ENCODE data around the gene MSRB1.
"Not testable (repeated sequence)": the region's sequence is repeated elsewhere in the genome, so short reads cannot be mapped to it uniquely, and the experiment has no call there.

The MSRB1 gene

GRCh38 chr16:1923299-1924034 is 19.5 kb downstream of the MSRB1 start:
- Mint-ChIP-seq H3K36me3 (ENCODE audit: low read depth) (no peaks in the 10 kb centered on the region), H3K27ac (no peak overlapping the region), H3K9me3 (no peaks in the 10 kb centered on the region), H3K4me1 (peaks cover 2% of the 10 kb centered on the region), H3K4me3 (no peak overlapping the region), H3K27me3 (peaks cover 45% of the 10 kb centered on the region)
- DNase-seq (peak; percentile 42), ATAC-seq (no peak)

- Mint-ChIP-seq H3K36me3 (ENCODE audit: low read depth) (no peaks in the 10 kb centered on the region), H3K4me1 (no peaks in the 10 kb centered on the region), H3K27ac (no peak overlapping the region), H3K9me3 (no peaks in the 10 kb centered on the region), H3K27me3 (peaks cover 47% of the 10 kb centered on the region), H3K4me3 (no peak overlapping the region)
- DNase-seq (no peak), ATAC-seq (no peak)
These were observed 20.6 kb downstream of the MSRB1 start for GRCh38 chr16:1922357-1922756.

GRCh38 chr16:1920727-1921171 is 22.2 kb downstream of the MSRB1 start:
- ATAC-seq: no peak
- H3K27me3 Mint-ChIP-seq: peaks cover 60% of the 10 kb centered on the region
- no peaks in the 10 kb centered on the region for H3K36me3 Mint-ChIP-seq (ENCODE audit: low read depth)
- no peaks in the 10 kb centered on the region for H3K9me3 Mint-ChIP-seq
- H3K4me3 Mint-ChIP-seq: no peak overlapping the region
- peak; percentile 25 for DNase-seq
- no peak overlapping the region for H3K27ac Mint-ChIP-seq
- no peaks in the 10 kb centered on the region for H3K4me1 Mint-ChIP-seq

GRCh38 chr16:1920122-1920521 is 22.9 kb downstream of the MSRB1 start:
- peaks cover 66% of the 10 kb centered on the region for H3K27me3 Mint-ChIP-seq
- not testable (repeated sequence) for H3K4me3 Mint-ChIP-seq; H3K27ac Mint-ChIP-seq; H3K36me3 Mint-ChIP-seq (ENCODE audit: low read depth); ATAC-seq; H3K4me1 Mint-ChIP-seq; H3K9me3 Mint-ChIP-seq; DNase-seq

GRCh38 chr16:1919327-1919998 is 23.5 kb downstream of the MSRB1 start:
- Mint-ChIP-seq H3K4me3 (no peak overlapping the region), H3K9me3 (no peaks in the 10 kb centered on the region), H3K27ac (no peak overlapping the region), H3K27me3 (peaks cover 65% of the 10 kb centered on the region), H3K36me3 (ENCODE audit: low read depth) (no peaks in the 10 kb centered on the region), H3K4me1 (no peaks in the 10 kb centered on the region)
- no peak for DNase-seq
- ATAC-seq: no peak

- Mint-ChIP-seq H3K27ac (no peak within 1 kb of the TSS), H3K36me3 (ENCODE audit: low read depth) (no peaks in the 10 kb centered on the region), H3K27me3 (peaks cover 65% of the 10 kb centered on the region), H3K4me3 (no peak within 1 kb of the TSS), H3K4me1 (no peaks in the 10 kb centered on the region), H3K9me3 (no peaks in the 10 kb centered on the region)
- no peak for DNase-seq
- no peak for ATAC-seq
These were observed 24.4 kb downstream of the MSRB1 start, which contains the start of gene HS3ST6 for GRCh38 chr16:1918351-1919326. HS3ST6 (minus strand) TSS chr16:1918415; CDS start chr16:1918323, 92 bp downstream.

GRCh38 chr16:1917665-1918350 is 25.2 kb downstream of the MSRB1 start:
- Mint-ChIP-seq H3K4me1 (no peaks in the 10 kb centered on the region), H3K4me3 (no peak overlapping the region), H3K27ac (no peak overlapping the region), H3K36me3 (ENCODE audit: low read depth) (no peaks in the 10 kb centered on the region), H3K9me3 (no peaks in the 10 kb centered on the region), H3K27me3 (peaks cover 57% of the 10 kb centered on the region)
- DNase-seq: no peak
- no peak for ATAC-seq

- Mint-ChIP-seq H3K36me3 (ENCODE audit: low read depth) (no peaks in the 10 kb centered on the region), H3K27ac (no peak overlapping the region), H3K4me1 (no peaks in the 10 kb centered on the region), H3K4me3 (no peak overlapping the region), H3K9me3 (no peaks in the 10 kb centered on the region), H3K27me3 (peaks cover 51% of the 10 kb centered on the region)
- no peak for ATAC-seq
- no peak for DNase-seq
These were observed 25.8 kb downstream of the MSRB1 start for GRCh38 chr16:1917056-1917664.

GRCh38 chr16:1916640-1916990 is 26.4 kb downstream of the MSRB1 start:
- H3K27me3 Mint-ChIP-seq: peaks cover 47% of the 10 kb centered on the region

GRCh38 chr16:1915732-1916639 is 27.0 kb downstream of the MSRB1 start:
- ATAC-seq: no peak
- H3K4me1 Mint-ChIP-seq: no peaks in the 10 kb centered on the region
- no peaks in the 10 kb centered on the region for H3K9me3 Mint-ChIP-seq
- no peak overlapping the region for H3K27ac Mint-ChIP-seq
- no peak for DNase-seq
- H3K27me3 Mint-ChIP-seq: peaks cover 40% of the 10 kb centered on the region
- H3K4me3 Mint-ChIP-seq: no peak overlapping the region
- no peaks in the 10 kb centered on the region for H3K36me3 Mint-ChIP-seq (ENCODE audit: low read depth)

More at GRCh38 chr16:1916640-1916990, 26.4 kb downstream of the MSRB1 start:
- no peaks in the 10 kb centered on the region for H3K4me1 Mint-ChIP-seq
- DNase-seq (no peak), ATAC-seq (no peak)
- H3K4me3 Mint-ChIP-seq: no peak overlapping the region
- no peaks in the 10 kb centered on the region for H3K36me3 Mint-ChIP-seq (ENCODE audit: low read depth)
- no peak overlapping the region for H3K27ac Mint-ChIP-seq
- H3K9me3 Mint-ChIP-seq: no peaks in the 10 kb centered on the region

- Mint-ChIP-seq H3K9me3 (no peaks in the 10 kb centered on the region), H3K4me1 (no peaks in the 10 kb centered on the region), H3K4me3 (no peak overlapping the region), H3K27me3 (peaks cover 32% of the 10 kb centered on the region), H3K27ac (no peak overlapping the region), H3K36me3 (ENCODE audit: low read depth) (no peaks in the 10 kb centered on the region)
- ATAC-seq: no peak
- no peak for DNase-seq
These were observed 28.0 kb downstream of the MSRB1 start for GRCh38 chr16:1914988-1915387.

- no peaks in the 10 kb centered on the region for H3K36me3 Mint-ChIP-seq (ENCODE audit: low read depth)
- peaks cover 29% of the 10 kb centered on the region for H3K27me3 Mint-ChIP-seq
- H3K27ac Mint-ChIP-seq: no peak overlapping the region
- H3K9me3 Mint-ChIP-seq: no peaks in the 10 kb centered on the region
- no peak overlapping the region for H3K4me3 Mint-ChIP-seq
- no peaks in the 10 kb centered on the region for H3K4me1 Mint-ChIP-seq
- DNase-seq (no peak), ATAC-seq (no peak)
These were observed 28.9 kb downstream of the MSRB1 start for GRCh38 chr16:1914084-1914608.

All from activated naive CD8-positive, alpha-beta T cell treated with anti-CD3 and anti-CD28 coated beads, Interleukin-2, amount 50 U/mL, for 24 hours (primary cell).